Stimulated activated CD4-positive, alpha-beta T cell treated with anti-CD3 and anti-CD28 coated beads, Interleukin-1b, Interleukin-23, amount 100 ng/mL, for 1 hour (primary cell): ENCODE data around the gene HPRT1.

ENCODE experiments used
- DNase-seq, 2 donors: peaks; one replicate each; pipeline ENCODE4 v3.0.0-alpha.2; 2020; ENCODE audit warnings: low read depth in 2 of 2

Gene HPRT1

DNA sequence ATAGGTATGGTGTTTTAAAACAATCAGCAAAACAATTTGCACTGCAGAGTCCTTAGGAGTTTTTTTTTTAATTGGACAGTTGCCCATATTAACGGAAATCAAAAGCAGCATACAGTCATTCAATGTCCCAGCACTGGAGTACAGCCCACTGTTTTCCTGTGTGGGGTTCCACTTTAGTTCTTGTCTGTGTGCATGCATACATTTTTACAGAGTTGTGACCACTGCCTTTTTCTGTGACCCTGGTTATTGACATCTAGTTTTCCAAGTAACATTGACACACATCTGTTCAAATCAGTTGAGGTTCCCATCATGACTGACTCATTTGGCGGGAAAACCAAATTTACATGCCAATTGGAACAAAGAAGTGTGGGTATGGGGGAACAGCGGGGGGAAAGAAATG lies 83.3 kb downstream of the HPRT1 start:
- no peak for DNase-seq

DNA sequence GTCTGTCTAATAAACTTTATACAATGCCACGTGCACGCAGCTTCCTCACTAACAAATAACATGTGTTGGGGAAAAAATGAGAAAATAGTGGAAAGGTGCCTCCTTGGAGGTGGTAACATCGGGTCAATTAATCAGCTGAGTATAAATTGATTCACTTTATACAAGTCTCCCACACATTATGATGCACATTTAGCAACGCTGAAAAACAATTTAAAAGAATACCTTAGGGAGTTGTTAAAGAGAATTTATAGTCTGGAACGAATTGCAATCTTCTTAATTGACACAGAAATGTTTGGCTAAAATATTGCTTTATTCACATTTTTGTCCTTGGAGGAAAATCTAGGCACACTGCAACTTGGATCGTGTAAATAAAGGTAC lies 84.2 kb downstream of the HPRT1 start:
- DNase-seq = no peak

DNA sequence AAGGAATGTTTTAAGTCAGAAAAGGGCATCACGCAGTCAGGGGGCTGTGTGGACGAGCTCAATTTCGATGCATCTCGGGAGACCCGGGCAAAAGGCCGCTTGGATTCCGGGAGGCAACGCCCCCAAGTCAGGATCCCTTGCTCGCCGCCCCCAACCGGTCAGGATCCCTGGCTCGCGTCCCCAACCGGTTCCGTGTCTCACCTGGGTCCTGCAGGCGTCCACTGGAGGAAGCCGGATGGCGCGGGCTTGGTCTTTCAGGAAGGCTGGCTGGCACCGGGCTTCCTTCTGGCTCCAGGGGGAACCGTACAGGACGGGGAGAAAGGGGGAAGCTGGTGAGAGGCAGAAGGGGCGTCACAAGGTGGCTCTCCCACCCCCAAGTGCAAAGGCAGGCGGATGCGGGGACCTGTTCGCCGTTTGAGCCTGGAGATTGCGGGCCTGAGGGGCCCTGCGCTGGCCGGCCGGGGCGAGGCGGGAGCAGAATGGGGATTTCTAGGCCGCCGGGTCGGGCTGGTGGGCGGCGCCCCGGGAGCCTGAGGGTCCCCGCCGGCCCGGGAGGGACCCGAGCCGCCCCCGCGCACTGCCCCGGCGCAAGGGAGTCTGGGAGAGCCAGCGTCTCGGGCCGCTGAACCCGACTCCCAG lies 84.7 kb downstream of the HPRT1 start:
- DNase-seq = no peak

DNA sequence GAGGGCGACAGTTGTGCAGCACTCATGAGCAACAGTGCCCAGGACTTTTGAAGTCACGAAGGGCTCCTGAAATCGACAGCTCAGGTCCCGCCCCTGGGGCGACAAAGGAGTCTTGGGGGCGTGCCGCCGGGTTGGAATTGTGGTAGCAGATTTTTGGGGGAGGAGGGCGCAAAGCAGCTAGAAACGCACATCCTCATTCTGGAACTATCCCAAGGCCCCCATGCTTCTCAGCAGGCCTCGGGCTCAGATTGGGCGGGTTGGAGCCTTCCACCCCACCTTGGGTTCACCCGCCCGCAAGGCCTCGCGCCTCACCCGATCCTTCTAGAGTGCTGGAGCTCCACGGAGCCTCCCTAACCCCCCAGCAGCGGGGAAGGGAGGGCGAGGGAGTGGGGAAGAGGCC lies 85.5 kb downstream of the HPRT1 start:
- no peak for DNase-seq

DNA sequence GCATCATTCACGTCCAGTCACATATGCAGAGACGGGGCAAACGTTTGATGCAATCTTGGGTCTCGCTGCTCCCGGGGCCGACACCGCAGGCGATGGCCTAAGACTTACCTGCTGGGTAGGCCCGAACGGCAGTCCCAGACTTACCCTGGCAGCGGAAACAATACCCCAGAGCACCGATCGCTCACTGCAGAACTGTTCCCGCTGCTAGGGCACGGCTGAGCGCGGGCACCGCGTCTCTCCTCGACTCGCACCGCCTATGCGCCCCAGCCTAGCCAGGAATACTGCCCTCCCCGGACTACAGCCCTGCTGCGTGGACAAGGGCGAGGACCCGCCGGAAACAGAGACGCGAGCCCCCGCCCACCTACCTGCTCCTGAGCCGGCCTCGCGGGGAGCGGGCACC lies 86.2 kb downstream of the HPRT1 start:
- no peak for DNase-seq

DNA sequence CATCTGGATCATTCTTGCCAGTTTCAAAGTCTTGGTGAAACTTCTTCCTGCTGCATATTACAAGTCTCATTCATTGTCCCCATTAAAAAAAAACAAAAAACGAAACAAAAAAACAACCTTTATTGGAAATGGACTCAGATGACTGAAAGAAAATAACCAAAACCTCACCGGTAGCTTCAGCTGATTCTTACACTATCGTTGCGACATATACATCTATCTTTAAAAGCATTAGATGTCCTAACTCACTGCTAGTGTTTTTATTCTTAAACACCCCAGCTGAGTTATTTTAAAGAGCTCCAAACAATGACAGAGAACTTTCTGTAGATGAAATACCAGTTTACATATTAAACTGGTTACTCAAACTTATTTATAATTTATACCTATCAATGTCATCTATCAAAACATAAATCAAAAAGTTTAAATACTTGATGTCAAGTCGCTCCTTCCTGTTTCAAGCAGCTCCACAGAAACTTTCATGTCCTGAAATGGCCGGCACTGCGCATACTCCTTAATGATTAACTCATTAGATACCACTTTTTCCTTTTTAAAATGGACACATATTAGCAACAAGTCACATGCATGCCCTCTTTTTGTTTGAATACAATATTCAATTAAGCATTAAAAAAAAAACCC lies 87.2 kb downstream of the HPRT1 start:
- DNase-seq = no peak

DNA sequence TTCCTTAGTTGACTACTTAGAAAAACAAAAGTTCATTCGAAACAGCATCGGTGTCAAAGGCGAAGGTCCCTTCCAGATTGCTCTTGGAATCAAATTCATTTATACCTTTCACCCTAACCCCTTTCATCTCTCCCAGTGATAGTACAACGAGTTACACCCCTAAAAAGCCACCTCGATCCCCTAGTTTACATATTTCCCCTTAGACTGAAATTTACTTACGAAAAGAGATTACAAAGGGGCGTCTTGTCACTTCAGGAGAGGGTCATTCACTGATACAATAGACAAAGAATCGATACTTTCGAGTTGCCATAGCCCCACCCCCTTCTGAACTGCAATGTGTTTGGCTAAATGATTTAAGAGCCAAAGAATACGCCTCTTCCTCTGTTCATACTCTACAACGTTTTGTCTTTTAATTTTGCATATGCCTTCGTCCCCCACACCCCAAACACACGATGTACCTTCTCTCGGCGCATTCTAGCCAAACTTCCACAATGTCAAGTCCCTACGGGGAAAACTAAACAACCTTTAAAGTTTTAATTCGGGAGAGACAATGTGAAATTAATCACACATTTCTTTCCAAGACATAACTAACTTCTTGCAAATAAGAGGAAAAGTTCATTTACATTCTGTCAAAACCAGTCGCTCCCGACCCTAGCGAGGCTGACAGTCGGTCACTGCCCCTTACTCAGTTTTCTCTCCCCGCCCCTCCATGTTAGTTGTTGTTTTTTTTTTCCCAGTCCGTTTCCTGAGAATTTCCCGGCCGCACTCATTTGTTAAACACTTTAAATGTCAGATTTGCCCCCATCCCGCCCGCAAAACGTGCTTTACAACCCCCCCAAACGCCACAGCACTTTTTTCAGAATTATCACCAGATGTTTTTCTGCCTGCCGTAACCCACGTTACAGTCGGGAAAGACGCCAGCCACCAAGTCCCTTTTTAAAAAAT lies 88.6 kb downstream of the HPRT1 start:
- DNase-seq = no peak
